Activated naive CD8-positive, alpha-beta T cell (primary cell): ENCODE measurements around the gene KCNIP3.

Experiments used
- H3K27ac Mint-ChIP-seq: one replicate; pipeline ENCODE4 v1.8.0; 2021; ENCODE audit warnings: mixed read lengths
- H3K27me3 Mint-ChIP-seq: one replicate; pipeline ENCODE4 v1.8.0; 2021; ENCODE audit warnings: mixed read lengths
- H3K36me3 Mint-ChIP-seq: one replicate; pipeline ENCODE4 v1.8.0; 2021; ENCODE audit warnings: mixed read lengths
- H3K4me1 Mint-ChIP-seq: one replicate; pipeline ENCODE4 v1.8.0; 2021; ENCODE audit warnings: low read depth, mixed read lengths
- H3K4me3 Mint-ChIP-seq: one replicate; pipeline ENCODE4 v1.8.0; 2021; ENCODE audit warnings: mild to moderate bottlenecking, mixed read lengths
- H3K9me3 Mint-ChIP-seq: one replicate; pipeline ENCODE4 v1.8.0; 2021; ENCODE audit warnings: low read depth, mixed read lengths

The KCNIP3 gene

DNA sequence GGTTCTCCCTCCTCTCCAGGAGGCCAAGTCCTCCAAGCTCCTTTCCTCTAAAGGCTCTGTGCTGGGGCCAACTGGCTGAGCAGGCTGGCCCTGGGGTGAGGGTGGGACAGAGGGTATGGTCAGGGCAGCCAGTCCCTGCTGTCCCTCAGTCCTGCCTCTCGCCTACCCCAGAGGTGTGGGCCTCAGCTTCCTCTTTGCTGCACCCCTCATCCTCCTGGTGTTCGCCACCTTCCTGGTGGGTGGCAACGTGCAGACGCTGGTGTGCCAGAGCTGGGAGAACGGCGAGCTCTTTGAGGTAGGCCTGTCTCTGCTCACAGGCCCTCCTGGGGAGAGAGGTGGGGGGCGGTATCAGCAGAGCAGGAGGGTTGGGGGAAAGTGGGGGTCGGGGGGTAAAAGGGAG is 16.1 kb upstream of the KCNIP3 start:
- H3K4me3 Mint-ChIP-seq = no peak overlapping the region
- H3K4me1 Mint-ChIP-seq = no peaks in the 10 kb centered on the region
- no peaks in the 10 kb centered on the region for H3K36me3 Mint-ChIP-seq
- no peak overlapping the region for H3K27ac Mint-ChIP-seq
- H3K27me3 Mint-ChIP-seq = no peaks in the 10 kb centered on the region
- H3K9me3 Mint-ChIP-seq = no peaks in the 10 kb centered on the region

DNA sequence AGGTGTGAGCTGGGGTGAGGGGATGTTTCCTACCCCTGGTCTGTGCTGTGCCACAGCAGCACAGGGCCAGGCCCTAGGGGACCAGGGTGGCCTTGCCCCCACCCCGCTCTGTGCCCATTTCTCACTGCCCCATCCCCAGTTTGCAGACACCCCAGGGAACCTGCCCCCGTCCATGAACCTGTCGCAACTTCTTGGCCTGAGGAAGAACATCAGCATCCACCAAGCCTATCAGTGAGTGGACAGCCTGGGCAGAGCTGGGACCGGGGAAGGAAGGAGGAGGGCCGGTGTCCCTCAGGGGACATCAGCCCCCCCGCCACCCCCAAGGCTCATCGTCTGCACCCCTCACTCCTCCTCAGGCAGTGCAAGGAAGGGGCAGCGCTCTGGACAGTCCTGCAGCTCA is 15.4 kb upstream of the KCNIP3 start:
- Mint-ChIP-seq H3K4me3 (no peak overlapping the region), H3K27ac (no peak overlapping the region), H3K9me3 (no peaks in the 10 kb centered on the region), H3K4me1 (no peaks in the 10 kb centered on the region), H3K27me3 (no peaks in the 10 kb centered on the region), H3K36me3 (no peaks in the 10 kb centered on the region)

DNA sequence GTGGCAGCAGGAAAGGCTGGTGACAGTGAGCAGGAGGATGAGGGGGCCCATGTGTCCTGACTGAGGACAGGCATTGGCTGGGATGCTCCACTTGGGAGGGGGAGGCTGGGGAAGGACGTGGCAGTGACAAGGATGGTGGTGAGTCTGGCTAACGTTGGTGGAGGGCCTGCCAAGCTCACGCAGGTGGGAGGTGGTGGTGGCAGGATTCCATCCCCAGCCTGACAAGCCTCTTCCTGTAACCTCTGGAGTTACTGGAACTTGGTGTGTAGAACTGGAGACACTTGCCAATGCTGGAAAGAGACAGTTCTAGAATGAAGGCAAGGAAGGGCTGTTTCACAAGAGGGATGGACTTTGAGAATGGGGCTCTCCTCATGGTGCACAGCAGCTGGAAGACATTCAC is 14.7 kb upstream of the KCNIP3 start:
- no peaks in the 10 kb centered on the region for H3K9me3 Mint-ChIP-seq
- no peaks in the 10 kb centered on the region for H3K36me3 Mint-ChIP-seq
- no peak overlapping the region for H3K27ac Mint-ChIP-seq
- no peak overlapping the region for H3K4me3 Mint-ChIP-seq
- no peaks in the 10 kb centered on the region for H3K4me1 Mint-ChIP-seq
- no peaks in the 10 kb centered on the region for H3K27me3 Mint-ChIP-seq

DNA sequence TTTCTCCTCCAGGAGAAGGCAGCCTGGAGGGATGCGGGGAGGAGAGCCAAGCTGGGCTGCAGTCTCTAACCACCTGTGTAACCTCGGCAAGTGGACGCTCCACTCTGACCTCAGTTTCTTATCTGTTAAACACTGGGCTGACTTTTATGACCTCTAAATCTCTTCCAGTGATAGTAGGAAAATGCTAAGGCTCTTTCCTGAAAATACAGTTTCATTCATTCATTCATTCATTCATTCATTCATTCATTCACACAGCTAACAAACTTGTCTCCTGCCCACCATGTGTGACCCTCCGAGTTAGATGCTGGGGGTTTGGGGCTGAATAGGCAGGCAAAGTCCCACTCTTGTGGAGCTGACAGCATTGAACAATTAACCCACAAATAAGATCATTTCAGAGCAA is 13.6 kb upstream of the KCNIP3 start:
- Mint-ChIP-seq H3K9me3 (no peaks in the 10 kb centered on the region), H3K27me3 (no peaks in the 10 kb centered on the region), H3K4me3 (no peak overlapping the region), H3K4me1 (no peaks in the 10 kb centered on the region), H3K27ac (no peak overlapping the region), H3K36me3 (no peaks in the 10 kb centered on the region)

DNA sequence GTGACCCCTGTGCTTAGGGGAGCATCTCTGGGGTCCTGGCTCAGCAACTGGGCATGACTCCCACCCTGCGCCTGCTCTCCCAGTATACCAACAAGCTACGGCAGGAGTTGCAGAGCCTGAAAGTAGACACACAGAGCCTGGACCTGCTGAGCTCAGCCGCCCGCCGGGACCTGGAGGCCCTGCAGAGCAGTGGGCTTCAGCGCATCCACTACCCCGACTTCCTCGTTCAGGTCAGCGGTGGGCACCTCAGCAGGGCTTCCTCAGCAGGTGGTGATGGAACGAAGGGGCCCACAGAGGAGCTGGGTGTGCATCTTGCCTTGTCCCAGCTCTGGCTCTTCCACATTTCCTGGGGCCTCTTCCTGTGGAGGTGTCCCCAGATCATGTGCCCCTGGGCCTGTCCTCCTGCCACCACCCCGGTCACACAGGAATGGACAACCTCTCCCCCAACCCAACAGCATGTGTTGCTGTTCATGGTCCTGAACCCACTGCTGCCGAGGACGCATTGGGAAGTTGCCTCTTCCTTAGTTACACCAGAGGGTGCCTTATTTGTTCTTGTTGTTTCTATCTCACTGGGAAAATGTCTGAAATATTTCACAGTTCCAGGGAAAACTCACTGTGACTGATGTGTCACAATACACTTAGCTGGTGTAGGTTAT is 12.1 kb upstream of the KCNIP3 start:
- Mint-ChIP-seq H3K4me3 (no peak overlapping the region), H3K9me3 (peaks cover under 1% of the 10 kb centered on the region), H3K36me3 (peaks cover under 1% of the 10 kb centered on the region), H3K27me3 (no peaks in the 10 kb centered on the region), H3K4me1 (no peaks in the 10 kb centered on the region), H3K27ac (no peak overlapping the region)

DNA sequence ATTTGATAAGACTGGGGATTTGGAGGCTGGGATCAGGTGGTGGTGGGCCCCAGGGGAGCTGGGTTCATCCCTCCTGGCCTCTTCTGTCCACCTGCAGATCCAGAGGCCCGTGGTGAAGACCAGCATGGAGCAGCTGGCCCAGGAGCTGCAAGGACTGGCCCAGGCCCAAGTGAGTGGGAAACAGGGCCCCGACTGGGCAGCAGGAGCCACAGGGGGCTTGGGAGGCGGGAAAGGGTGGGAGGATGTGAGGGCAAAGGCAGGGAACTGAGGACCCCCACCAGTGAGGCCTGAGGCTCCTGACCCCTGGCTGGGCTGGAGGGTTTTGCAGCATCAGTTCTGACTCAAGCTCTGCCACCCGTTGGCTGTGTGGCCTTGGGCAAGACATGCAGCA is 11.6 kb upstream of the KCNIP3 start:
- H3K9me3 Mint-ChIP-seq = peaks cover 6% of the 10 kb centered on the region
- H3K27ac Mint-ChIP-seq = no peak overlapping the region
- peaks cover 5% of the 10 kb centered on the region for H3K36me3 Mint-ChIP-seq
- H3K27me3 Mint-ChIP-seq = no peaks in the 10 kb centered on the region
- H3K4me1 Mint-ChIP-seq = no peaks in the 10 kb centered on the region
- H3K4me3 Mint-ChIP-seq = no peak overlapping the region

DNA sequence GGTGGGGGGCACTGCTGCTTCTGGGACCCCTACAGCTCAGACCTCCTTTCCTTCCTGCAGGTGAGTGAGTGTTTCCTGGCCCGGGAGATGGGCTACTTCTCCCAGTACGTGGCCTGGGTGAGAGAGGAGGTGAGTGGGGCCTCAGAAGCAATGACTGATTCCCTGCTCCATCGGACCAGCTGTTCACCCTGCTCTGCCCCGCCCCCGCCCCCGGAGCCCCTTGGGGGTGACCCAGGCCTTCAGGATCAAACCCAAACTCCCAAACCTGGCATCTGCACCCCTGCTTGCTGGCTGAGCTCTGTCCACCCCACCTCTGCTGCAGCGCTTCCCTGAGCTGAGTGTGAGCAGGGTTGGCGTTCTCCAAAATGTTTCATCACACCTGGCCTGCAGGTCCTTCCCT is 9.8 kb upstream of the KCNIP3 start:
- peaks cover 8% of the 10 kb centered on the region for H3K36me3 Mint-ChIP-seq
- no peak overlapping the region for H3K27ac Mint-ChIP-seq
- no peaks in the 10 kb centered on the region for H3K27me3 Mint-ChIP-seq
- H3K4me3 Mint-ChIP-seq = no peak overlapping the region
- peaks cover 14% of the 10 kb centered on the region for H3K9me3 Mint-ChIP-seq
- H3K4me1 Mint-ChIP-seq = no peaks in the 10 kb centered on the region

DNA sequence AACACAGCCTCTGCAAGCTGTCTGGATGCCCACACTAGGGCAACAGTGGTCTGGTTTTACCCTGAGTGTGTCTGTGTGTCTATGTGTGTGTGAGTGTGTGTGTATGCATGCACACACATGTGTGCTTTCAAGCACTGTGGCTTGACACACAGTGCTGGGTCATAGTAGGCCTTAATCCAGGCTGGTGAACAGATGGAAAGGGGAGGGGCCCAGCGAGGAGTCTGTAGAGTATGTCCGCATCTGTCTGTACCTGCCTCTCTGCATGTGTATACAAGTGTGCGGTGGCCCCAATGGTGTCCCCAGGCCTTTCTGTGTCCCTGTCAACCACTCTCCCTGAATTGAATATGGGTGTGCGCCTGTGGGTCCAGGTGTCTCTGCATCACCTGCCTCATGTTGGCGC is 9.3 kb upstream of the KCNIP3 start:
- Mint-ChIP-seq H3K4me3 (no peak overlapping the region), H3K4me1 (no peaks in the 10 kb centered on the region), H3K27ac (no peak overlapping the region), H3K9me3 (peaks cover 14% of the 10 kb centered on the region), H3K36me3 (peaks cover 8% of the 10 kb centered on the region), H3K27me3 (no peaks in the 10 kb centered on the region)

DNA sequence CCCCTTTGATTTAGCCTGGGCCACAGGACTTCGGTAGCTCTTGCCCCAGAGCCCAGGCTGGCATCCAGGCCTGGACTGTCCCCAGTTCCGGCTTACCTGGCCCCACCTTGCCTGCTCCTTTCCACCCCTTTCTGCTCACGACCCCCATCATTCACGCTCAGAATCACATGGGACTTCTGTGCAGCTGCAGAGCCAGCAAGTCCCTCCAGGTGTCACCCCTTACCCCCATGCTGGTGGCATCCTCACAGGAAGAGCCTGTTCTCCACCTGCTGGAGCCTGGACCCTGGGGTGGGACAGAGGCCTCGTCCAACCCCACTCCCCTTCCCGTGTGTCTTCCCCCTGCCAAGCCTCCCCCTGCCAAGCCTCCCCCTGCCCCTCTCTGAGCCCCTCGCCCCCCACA is 7.9 kb upstream of the KCNIP3 start:
- no peak overlapping the region for H3K27ac Mint-ChIP-seq
- no peaks in the 10 kb centered on the region for H3K4me1 Mint-ChIP-seq

DNA sequence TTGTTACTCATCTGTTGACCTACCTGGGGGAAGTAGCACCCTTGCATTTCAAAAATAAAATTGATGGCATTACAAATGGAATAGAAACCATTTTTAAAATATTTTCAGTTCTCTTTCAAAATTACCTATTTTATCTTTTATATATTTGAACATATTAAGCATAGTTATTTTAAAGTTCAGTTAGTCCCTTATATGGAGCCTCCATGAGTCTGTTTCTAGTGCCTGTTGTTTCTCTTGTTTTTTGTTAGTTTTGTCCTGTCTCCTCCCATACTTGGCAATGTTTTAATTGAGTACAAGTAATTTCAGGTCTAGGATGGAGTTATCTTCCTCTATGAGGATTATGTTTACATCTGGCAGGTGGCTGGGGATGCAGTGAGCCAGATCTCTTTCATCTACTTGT is 5.9 kb upstream of the KCNIP3 start:
- Mint-ChIP-seq H3K4me3 (no peak overlapping the region), H3K36me3 (peaks cover 8% of the 10 kb centered on the region), H3K4me1 (no peaks in the 10 kb centered on the region)

More for the DNA sequence above, 7.9 kb upstream of the KCNIP3 start:
- Mint-ChIP-seq H3K36me3 (peaks cover 8% of the 10 kb centered on the region), H3K4me3 (no peak overlapping the region), H3K9me3 (peaks cover 14% of the 10 kb centered on the region), H3K27me3 (no peaks in the 10 kb centered on the region)

DNA sequence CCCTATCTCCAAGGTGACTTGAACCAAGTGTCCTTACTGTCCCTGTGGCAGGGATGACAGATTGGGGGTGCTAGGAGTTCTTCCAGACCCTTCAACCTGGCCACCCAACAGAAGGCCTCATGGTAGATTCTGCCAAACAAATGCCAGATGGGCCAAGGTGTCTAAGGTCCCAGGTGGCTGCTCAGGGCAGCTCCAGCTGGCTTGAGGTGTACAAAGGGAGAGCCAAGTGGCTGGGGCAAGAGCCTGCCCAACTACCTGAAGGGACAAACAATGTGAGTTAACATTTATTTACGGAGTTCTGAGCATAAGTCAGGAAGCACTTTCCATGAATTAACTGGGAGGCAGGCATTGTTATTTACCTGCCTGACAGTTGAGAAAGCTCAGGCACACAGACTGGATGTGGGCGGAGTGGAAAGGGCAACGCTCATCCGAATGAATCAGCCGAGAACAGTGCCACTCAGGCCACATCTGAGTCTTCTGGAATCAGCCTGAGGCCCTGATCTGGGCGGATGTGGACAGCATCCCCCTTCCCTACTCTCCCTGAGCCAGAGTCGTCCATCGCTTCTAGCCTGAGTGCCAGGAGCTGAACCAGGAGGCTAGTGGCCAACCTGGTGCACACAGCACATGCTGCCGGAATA is 4.4 kb upstream of the KCNIP3 start:
- peaks cover 8% of the 10 kb centered on the region for H3K36me3 Mint-ChIP-seq
- no peak overlapping the region for H3K4me3 Mint-ChIP-seq
- no peak overlapping the region for H3K27ac Mint-ChIP-seq
- H3K4me1 Mint-ChIP-seq = no peaks in the 10 kb centered on the region
- peaks cover 14% of the 10 kb centered on the region for H3K9me3 Mint-ChIP-seq
- no peaks in the 10 kb centered on the region for H3K27me3 Mint-ChIP-seq

More for the DNA sequence above, 5.9 kb upstream of the KCNIP3 start:
- Mint-ChIP-seq H3K27me3 (no peaks in the 10 kb centered on the region), H3K9me3 (peaks cover 14% of the 10 kb centered on the region), H3K27ac (no peak overlapping the region)

DNA sequence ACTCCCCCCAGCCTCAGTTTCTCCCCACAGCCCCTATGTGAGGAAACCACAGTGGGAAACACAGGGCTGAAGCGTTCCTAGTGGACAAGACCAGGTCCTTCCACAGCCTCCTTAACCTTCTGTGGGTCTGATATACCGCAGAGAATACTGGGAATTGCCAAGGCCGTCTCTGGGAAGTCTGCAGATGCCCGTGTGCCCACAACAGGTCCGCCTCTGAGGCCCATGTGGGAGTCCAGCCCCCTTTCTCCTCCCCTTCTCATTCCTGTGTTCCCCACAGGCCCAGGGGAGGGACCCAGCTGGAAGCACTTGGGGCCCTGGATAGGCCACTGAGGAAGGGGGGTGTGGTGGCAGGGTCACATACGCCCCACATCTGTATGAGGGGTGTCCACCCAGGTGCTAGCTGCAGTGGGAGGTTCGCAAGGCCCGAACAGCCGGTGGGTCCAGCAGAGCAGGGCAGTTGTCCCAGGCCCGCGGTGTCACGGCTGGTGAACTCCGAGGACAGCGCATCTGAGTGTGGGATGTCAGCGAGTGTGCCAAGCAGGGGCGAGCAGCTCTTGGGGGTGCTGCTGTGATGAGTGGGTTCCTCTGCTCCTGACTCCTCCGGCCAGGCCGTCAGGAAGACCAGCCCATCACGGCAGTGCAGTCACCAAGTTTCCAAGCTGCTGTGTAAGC is 2.4 kb upstream of the KCNIP3 start:
- Mint-ChIP-seq H3K27ac (no peak overlapping the region), H3K4me1 (no peaks in the 10 kb centered on the region), H3K27me3 (no peaks in the 10 kb centered on the region), H3K4me3 (no peak overlapping the region), H3K36me3 (peaks cover 8% of the 10 kb centered on the region), H3K9me3 (peaks cover 14% of the 10 kb centered on the region)

DNA sequence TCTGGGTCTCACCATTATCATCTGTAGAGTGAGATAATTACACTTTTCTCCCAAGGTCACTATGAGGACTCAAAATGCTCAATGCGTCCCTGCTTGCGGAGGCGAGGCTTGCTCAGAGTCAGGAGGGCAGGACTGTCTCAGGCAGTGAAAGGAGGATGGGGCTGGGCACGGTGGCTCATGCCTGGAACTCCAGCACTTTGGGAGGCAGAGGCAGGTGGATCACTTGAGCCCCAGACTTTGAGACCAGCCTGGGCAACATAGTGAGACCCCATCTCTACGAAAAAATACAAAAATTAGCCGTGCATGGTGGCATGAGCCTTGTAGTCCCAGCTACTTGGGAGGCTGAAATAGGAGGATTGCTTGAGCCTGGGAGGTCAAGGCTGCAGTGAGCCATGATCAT is 1.8 kb upstream of the KCNIP3 start:
- H3K4me1 Mint-ChIP-seq = no peaks in the 10 kb centered on the region
- H3K27me3 Mint-ChIP-seq = no peaks in the 10 kb centered on the region
- H3K27ac Mint-ChIP-seq = no peak overlapping the region
- H3K4me3 Mint-ChIP-seq = no peak overlapping the region
- H3K9me3 Mint-ChIP-seq = peaks cover 10% of the 10 kb centered on the region
- peaks cover 4% of the 10 kb centered on the region for H3K36me3 Mint-ChIP-seq

DNA sequence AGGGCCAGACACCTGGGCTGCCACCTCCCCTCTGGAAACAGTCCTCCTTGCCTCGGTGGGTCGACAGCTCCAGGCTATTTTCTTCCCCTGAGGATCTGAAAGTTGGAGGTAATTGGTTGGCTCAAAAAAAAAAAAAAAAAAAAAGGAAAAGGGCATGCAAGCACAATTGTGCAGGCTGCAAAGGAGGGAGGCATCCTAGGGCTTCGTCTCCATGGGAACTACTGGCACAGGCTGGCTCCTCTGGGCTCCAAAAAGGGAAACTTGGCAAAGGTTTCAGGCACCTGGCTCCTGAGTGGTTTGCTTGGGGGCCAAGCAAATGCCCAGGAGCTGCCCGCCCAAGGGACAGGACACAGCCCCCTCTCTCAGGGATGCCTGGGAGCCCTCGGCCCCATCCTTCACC is 1.1 kb upstream of the KCNIP3 start:
- Mint-ChIP-seq H3K9me3 (peaks cover 7% of the 10 kb centered on the region), H3K27ac (no peak overlapping the region), H3K36me3 (peaks cover 3% of the 10 kb centered on the region), H3K27me3 (no peaks in the 10 kb centered on the region), H3K4me3 (no peak overlapping the region), H3K4me1 (no peaks in the 10 kb centered on the region)

DNA sequence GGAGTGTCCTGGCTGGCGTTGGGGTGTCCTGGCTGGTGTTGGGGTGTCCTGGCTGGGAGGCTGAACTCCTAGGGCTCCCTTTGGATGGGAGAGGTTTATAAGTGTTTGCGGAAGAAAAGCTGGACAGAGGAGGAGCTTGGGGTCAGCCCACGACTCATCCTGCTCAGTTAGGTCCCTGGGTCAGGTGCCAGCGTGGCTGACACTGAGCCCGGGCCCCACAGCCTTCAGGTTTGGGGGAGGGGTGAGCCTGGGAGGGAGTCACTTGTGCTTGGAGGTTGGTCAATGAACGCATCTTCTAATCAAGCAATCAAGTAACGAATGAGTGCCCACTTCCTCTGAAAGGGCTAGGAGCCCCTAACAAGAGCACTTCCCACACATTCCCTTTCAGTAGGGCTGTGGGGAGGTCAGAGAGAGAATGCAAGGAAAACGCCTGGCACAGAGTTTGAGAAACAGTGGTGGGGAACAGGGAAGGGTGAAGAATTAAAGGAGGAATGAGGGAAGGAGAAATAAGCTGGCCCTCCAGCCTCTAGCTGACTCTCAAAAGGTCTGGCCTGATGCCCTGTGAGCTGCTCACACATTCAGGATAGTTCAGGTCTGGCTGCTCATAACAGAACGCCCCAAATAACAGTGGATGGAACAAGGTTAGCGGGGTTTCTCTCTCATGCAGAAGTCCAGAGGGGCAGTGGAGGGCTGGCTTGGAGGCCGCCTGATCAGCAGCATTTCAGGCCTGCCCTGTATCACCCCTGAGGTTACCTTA is 670 bp downstream of the KCNIP3 start:
- Mint-ChIP-seq H3K9me3 (no peaks in the 10 kb centered on the region), H3K27ac (peak overlapping the region; percentile 31), H3K27me3 (no peaks in the 10 kb centered on the region), H3K4me3 (no peak overlapping the region), H3K4me1 (no peaks in the 10 kb centered on the region), H3K36me3 (no peaks in the 10 kb centered on the region)
